Spleen (tissue), 11 donors: ENCODE results near the gene DAD1. TPM values are rescaled to one million over a fixed set of nuclear protein-coding genes. Genes with fewer than 3 reads are reported as not detected.

Experiments
- DNase-seq: peaks from one replicate; pipeline ENCODE4 v3.0.0-alpha.2; 2020
- H3K27ac ChIP-seq, 8 donors: fragments of 200-600 bp; sonication (generic) in 7 of 8; 1 replicate in 4 of 8; 2 replicates in 4 of 8; pipeline versions ENCODE4 v1.5.0 to v1.8.0; 2016 to 2021; ENCODE audit warnings: inconsistent platforms in 4 of 8, mild to moderate bottlenecking in 4 of 8, moderate library complexity in 1 of 8
- H3K27me3 ChIP-seq, 7 donors: fragments of 200-600 bp; sonication (generic) in 6 of 7; replicated peaks in 1 of 7; 1 replicate in 4 of 7; 2 replicates in 3 of 7; pipeline versions ENCODE4 v1.5.0 to v1.8.0; 2016 to 2021; ENCODE audit warnings: inconsistent platforms in 3 of 7, mild to moderate bottlenecking in 1 of 7
- H3K36me3 ChIP-seq, 6 donors: fragments of 200-600 bp; sonication (generic) in 5 of 6; 1 replicate in 4 of 6; 2 replicates in 2 of 6; pipeline versions ENCODE4 v1.5.0 to v1.8.0; 2016 to 2021; ENCODE audit warnings: inconsistent platforms in 2 of 6
- H3K4me1 ChIP-seq, 6 donors: fragments of 200-600 bp; sonication (generic) in 5 of 6; 1 replicate in 3 of 6; 2 replicates in 3 of 6; pipeline versions ENCODE4 v1.5.0 to v1.8.0; 2016 to 2021; ENCODE audit warnings: inconsistent platforms in 3 of 6
- H3K4me3 ChIP-seq, 8 donors: fragments of 200-600 bp; sonication (generic) in 7 of 8; 1 replicate in 4 of 8; 2 replicates in 4 of 8; pipeline versions ENCODE4 v1.5.0 to v1.8.0; 2016 to 2021; ENCODE audit warnings: inconsistent platforms in 4 of 8, mild to moderate bottlenecking in 4 of 8, moderate library complexity in 2 of 8
- H3K9me3 ChIP-seq, 8 donors: fragments of 200-600 bp; sonication (generic) in 7 of 8; 1 replicate in 4 of 8; 2 replicates in 4 of 8; pipeline versions ENCODE4 v1.5.0 to v1.8.0; 2016 to 2021; ENCODE audit warnings: inconsistent platforms in 4 of 8
- POLR2A ChIP-seq, 3 donors: fragments of 450-650 bp; IDR thresholded peaks; one replicate each; pipeline ENCODE4 v1.5.1; 2017; ENCODE audit warnings: antibody characterized with exemption in 3 of 3, mild to moderate bottlenecking in 1 of 3
- POLR2AphosphoS5 ChIP-seq, 3 donors: sonication (generic); formaldehyde crosslinking; IDR thresholded peaks; one replicate each; pipeline ENCODE4 v1.5.1; 2017; ENCODE audit warnings: antibody characterized with exemption in 3 of 3
- WGBS, 5 donors: extraction: QIAGEN DNeasy Blood & Tissue Kit in 3 of 5; methylation state at CpG; one replicate each; pipeline versions ENCODE4 v1.1.5 to v1.1.7; 2013 to 2018; 5-methylcytosine and 5-hydroxymethylcytosine counted together
- intact Hi-C: fragments of 100-400 bp; cut with DNase I; formaldehyde crosslinking; loops from one replicate; pipeline ENCODE4 v1.15.0; 2023; ENCODE audit warnings: low total_unique reads
- polyA plus RNA-seq, 3 donors: library from polyadenylated mRNA; stranded (reverse); fragments of 200-250 nt; gene quantifications; one replicate each; pipeline ENCODE4 v1.2.1, GENCODE V29; 2013
- total RNA-seq, 7 donors: library from RNA; depleted of rRNA in 3 of 7; stranded (reverse); fragments of >200 nt in 3 of 7; fragmentation: NEBNext Ultra II Directional in 4 of 7; extraction: Animal tissue kit (Norgen Biotek cat#: 25700) in 4 of 7; gene quantifications; one replicate each; pipeline versions ENCODE4 v1.1.0 to v1.2.1, GENCODE V29; 2016 to 2021
- TF ChIP-seq, protein P1 (sequence below), 11 experiments: fragments of 200-600 bp in 7 of 11; fragments of 450-650 bp in 4 of 11; sonication (generic) in 4 of 11; IDR thresholded peaks in 8 of 11; conservative IDR thresholded peaks in 3 of 11; 1 replicate in 7 of 11; 2 replicates in 4 of 11; pipeline versions ENCODE4 v1.4.0 to v1.8.0; 2016 to 2021; ENCODE audit warnings: antibody characterized with exemption in 11 of 11, inconsistent platforms in 4 of 11, mild to moderate bottlenecking in 1 of 11
- donor health status: healthy with polysubstance abuse.
- donor health status: DM: no; HTN: no; CAD: no; lungs with moderate emphysema.
- donor health status: DM: no; HTN: no; CAD: no.
- donor health status: Bipolar disorder and iron deficiency.
- donor health status: healthy.
- donor health status: DM: no; HTN: no; CAD: no.
- donor health status: DM: yes; HTN: yes; CAD: no.

The DAD1 gene
- total and polyA plus RNA-seq, 10 donors, result 102 to 176 (median 129) TPM

- H3K27ac ChIP-seq, result no peak overlapping the region
- no peaks in the 10 kb centered on the region for H3K9me3 ChIP-seq
- H3K4me3 ChIP-seq, result no peak overlapping the region
- peaks cover 0 to 39% (median 26%) of the 10 kb centered on the region in 6 donors for H3K4me1 ChIP-seq
- intact Hi-C loops, result no loop called here
- H3K27me3 ChIP-seq, result no peaks in the 10 kb centered on the region
- DNase-seq, result no peak
- H3K36me3 ChIP-seq, result peaks cover under 1 to 69% (median 61%) of the 10 kb centered on the region in 6 donors
- no peak for TF ChIP-seq POLR2AphosphoS5 (IDR thresholded peaks at IDR 0.05)
- TF ChIP-seq POLR2A (IDR thresholded peaks at IDR 0.05), result no peak
- TF ChIP-seq, protein P1, sequence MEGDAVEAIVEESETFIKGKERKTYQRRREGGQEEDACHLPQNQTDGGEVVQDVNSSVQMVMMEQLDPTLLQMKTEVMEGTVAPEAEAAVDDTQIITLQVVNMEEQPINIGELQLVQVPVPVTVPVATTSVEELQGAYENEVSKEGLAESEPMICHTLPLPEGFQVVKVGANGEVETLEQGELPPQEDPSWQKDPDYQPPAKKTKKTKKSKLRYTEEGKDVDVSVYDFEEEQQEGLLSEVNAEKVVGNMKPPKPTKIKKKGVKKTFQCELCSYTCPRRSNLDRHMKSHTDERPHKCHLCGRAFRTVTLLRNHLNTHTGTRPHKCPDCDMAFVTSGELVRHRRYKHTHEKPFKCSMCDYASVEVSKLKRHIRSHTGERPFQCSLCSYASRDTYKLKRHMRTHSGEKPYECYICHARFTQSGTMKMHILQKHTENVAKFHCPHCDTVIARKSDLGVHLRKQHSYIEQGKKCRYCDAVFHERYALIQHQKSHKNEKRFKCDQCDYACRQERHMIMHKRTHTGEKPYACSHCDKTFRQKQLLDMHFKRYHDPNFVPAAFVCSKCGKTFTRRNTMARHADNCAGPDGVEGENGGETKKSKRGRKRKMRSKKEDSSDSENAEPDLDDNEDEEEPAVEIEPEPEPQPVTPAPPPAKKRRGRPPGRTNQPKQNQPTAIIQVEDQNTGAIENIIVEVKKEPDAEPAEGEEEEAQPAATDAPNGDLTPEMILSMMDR (IDR thresholded peaks at IDR 0.05 in 8 of 11, conservative IDR thresholded peaks at IDR 0.05 in 3 of 11), result no peak
These were observed 13.8 kb upstream of the DAD1 start for GRCh38 chr14:22602862-22603261.

DNA sequence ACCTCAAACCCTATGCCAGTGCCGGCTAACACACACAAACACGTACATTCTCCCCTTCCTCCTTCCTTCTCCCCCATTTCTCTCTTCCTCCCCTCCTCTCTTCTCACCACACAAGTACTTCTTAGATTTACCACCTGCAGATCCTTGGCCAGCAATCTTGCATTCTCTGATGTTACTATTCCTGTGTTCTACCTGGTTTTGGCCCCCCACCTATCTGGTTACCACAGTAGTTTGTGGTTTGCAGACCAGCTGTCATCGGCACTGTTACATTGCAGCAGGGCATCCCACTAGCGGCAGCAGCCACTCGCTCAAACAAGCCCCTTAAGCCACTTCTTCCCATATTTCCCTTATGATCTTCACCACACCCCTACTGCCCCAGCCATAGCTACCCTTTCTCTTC lies 13.0 kb upstream of the DAD1 start:
- no peaks in the 10 kb centered on the region for H3K9me3 ChIP-seq
- 53 to 70% (median 57%) methylated on average over 5 of the region's 5 CpGs for WGBS, 5 donors
- H3K4me1 ChIP-seq, result peaks cover 3 to 48% (median 30%) of the 10 kb centered on the region in 6 donors
- DNase-seq, result no peak
- intact Hi-C loops, result no loop called here
- no peaks in the 10 kb centered on the region for H3K27me3 ChIP-seq
- no peak overlapping the region for H3K27ac ChIP-seq
- peaks cover 0 to 60% (median 52%) of the 10 kb centered on the region in 6 donors for H3K36me3 ChIP-seq
- H3K4me3 ChIP-seq, result no peak overlapping the region
- no peak for TF ChIP-seq POLR2A (IDR thresholded peaks at IDR 0.05)
- no peak for TF ChIP-seq POLR2AphosphoS5 (IDR thresholded peaks at IDR 0.05)
- TF ChIP-seq, protein P1 (IDR thresholded peaks at IDR 0.05 in 8 of 11, conservative IDR thresholded peaks at IDR 0.05 in 3 of 11), result no peak

DNA sequence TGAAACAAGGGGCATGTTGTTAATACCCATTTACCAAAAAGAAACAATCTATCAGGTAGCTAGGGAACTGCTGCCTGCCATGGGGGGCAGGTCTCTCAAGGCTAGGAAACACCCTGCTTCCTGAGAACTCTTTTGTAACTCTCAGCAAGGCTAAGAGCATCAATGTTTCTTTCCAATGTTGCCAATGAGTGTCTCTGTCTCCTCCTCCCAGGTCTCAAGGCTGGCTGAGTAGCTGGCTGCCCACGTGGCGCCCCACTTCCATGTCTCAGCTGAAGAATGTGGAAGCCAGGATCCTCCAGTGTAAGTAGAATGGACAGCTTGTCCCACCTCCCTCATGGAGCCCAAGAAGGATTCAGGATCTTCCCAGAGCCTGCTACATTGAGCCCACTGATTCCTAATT lies 12.4 kb upstream of the DAD1 start:
- no peak for DNase-seq
- Histone ChIP-seq H3K27me3 (no peaks in the 10 kb centered on the region), H3K4me1 (peaks cover 3 to 48% (median 30%) of the 10 kb centered on the region in 6 donors), H3K36me3 (peaks cover 0 to 55% (median 46%) of the 10 kb centered on the region in 6 donors), H3K27ac (no peak overlapping the region), H3K4me3 (no peak overlapping the region), H3K9me3 (no peaks in the 10 kb centered on the region)
- intact Hi-C loops, result no loop called here
- TF ChIP-seq POLR2A (IDR thresholded peaks at IDR 0.05) (no peak), POLR2AphosphoS5 (IDR thresholded peaks at IDR 0.05) (no peak)
- TF ChIP-seq, protein P1 (IDR thresholded peaks at IDR 0.05 in 8 of 11, conservative IDR thresholded peaks at IDR 0.05 in 3 of 11), result no peak
- 49 to 76% (median 74%) methylated on average over 2 of the region's 2 CpGs for WGBS, 5 donors

- DNase-seq, result no peak
- H3K36me3 ChIP-seq, result peaks cover 0 to 40% (median 32%) of the 10 kb centered on the region in 6 donors
- peak overlapping the region in 1 of 8 donors; percentile 94 for H3K4me3 ChIP-seq
- peak overlapping the region in 1 of 8 donors; percentile 92 for H3K27ac ChIP-seq
- TF ChIP-seq, protein P1 (IDR thresholded peaks at IDR 0.05 in 8 of 11, conservative IDR thresholded peaks at IDR 0.05 in 3 of 11), result no peak
- TF ChIP-seq POLR2AphosphoS5 (IDR thresholded peaks at IDR 0.05) (no peak), POLR2A (IDR thresholded peaks at IDR 0.05) (no peak)
- intact Hi-C loops, result no loop called here
- no peaks in the 10 kb centered on the region for H3K27me3 ChIP-seq
- H3K9me3 ChIP-seq, result no peaks in the 10 kb centered on the region
- H3K4me1 ChIP-seq, result peaks cover 3 to 48% (median 30%) of the 10 kb centered on the region in 6 donors
These were observed 11.0 kb upstream of the DAD1 start for GRCh38 chr14:22600027-22600426.
